A673 (cell line): ENCODE data around the gene DYTN. TPM values are rescaled to one million over a fixed set of nuclear protein-coding genes. Genes with fewer than 3 reads are reported as not detected.

ENCODE experiments used
- BruUV-seq: library from RNA; stranded (reverse); fragments of 400-500 nt; replicated peaks from 2 replicates; lab custom pipeline; 2021; lab: Mats Ljungman, UMichigan
- CTCF ChIA-PET: fragments of 300-600 bp; sonication (Branson Sonifier 250); formaldehyde crosslinking; loops from one replicate; lab custom pipeline; 2022; ENCODE audit warnings: antibody characterized with exemption; lab: Charles Lee
- POLR2A ChIA-PET: fragments of 300-600 bp; sonication (Branson Sonifier 250); formaldehyde crosslinking; loops from one replicate; lab custom pipeline; 2022; ENCODE audit warnings: antibody characterized with exemption; ENCODE audit not compliant: low non-redundant PET; lab: Charles Lee
- DNase-seq: peaks from one replicate; pipeline ENCODE4 v3.0.0-alpha.2; 2015; ENCODE audit warnings: low spot score
- H3K27ac ChIP-seq: fragments of 200-600 bp; sonication (generic); 2 replicates; pipeline ENCODE4 v1.5.1; 2016; ENCODE audit warnings: mixed run types, low read depth, mild to moderate bottlenecking, mixed read lengths, antibody characterized with exemption, low read length; ENCODE audit not compliant: poor library complexity, severe bottlenecking
- H3K27me3 ChIP-seq: fragments of 200-600 bp; sonication (generic); replicated peaks from 2 replicates; pipeline ENCODE4 v1.6.1; 2017; ENCODE audit warnings: mixed run types, low read depth, mild to moderate bottlenecking, mixed read lengths, antibody characterized with exemption, low read length; ENCODE audit not compliant: insufficient read depth, poor library complexity
- H3K36me3 ChIP-seq: fragments of 200-600 bp; sonication (generic); 2 replicates; pipeline ENCODE4 v1.6.1; 2016; ENCODE audit warnings: mixed run types, mild to moderate bottlenecking, mixed read lengths, antibody characterized with exemption, low read length; ENCODE audit not compliant: insufficient read depth, poor library complexity, severe bottlenecking
- H3K4me1 ChIP-seq: fragments of 200-600 bp; sonication (generic); 2 replicates; pipeline ENCODE4 v1.6.1; 2017; ENCODE audit warnings: mixed run types, mild to moderate bottlenecking, mixed read lengths, antibody characterized with exemption, low read length; ENCODE audit not compliant: insufficient read depth, poor library complexity, severe bottlenecking
- H3K4me3 ChIP-seq: fragments of 200-600 bp; sonication (generic); 2 replicates; pipeline ENCODE4 v1.5.1; 2016; ENCODE audit warnings: low read depth, mixed run types, mild to moderate bottlenecking, mixed read lengths, low read length; ENCODE audit not compliant: poor library complexity, severe bottlenecking
- H3K9me3 ChIP-seq: fragments of 200-600 bp; sonication (generic); 2 replicates; pipeline ENCODE4 v1.6.1; 2016; ENCODE audit warnings: mixed run types, low read depth, mild to moderate bottlenecking, mixed read lengths, antibody characterized with exemption, low read length; ENCODE audit not compliant: poor library complexity, severe bottlenecking
- CTCF ChIP-seq: fragments of 300-800, 200-600 bp; sonication (generic); conservative IDR thresholded peaks from 2 replicates; pipeline ENCODE4 v1.5.1; 2017; ENCODE audit warnings: low read depth, mild to moderate bottlenecking, antibody characterized with exemption, low read length, moderate library complexity, mixed read lengths
- EZH2 ChIP-seq: fragments of 200-600 bp; sonication (generic); IDR thresholded peaks from 2 replicates; pipeline ENCODE4 v1.6.1; 2017; ENCODE audit warnings: borderline replicate concordance, low read depth, mild to moderate bottlenecking, mixed read lengths, antibody characterized with exemption, low read length; ENCODE audit not compliant: poor library complexity, severe bottlenecking
- intact Hi-C: fragments of 100-400 bp; cut with micrococcal nuclease; formaldehyde crosslinking; loops from one replicate; pipeline ENCODE4 v1.10.0; 2022; ENCODE audit not compliant: unreplicated experiment
- total RNA-seq: library from RNA; stranded (reverse); gene quantifications from 2 replicates; pipeline ENCODE4 v1.2.3, GENCODE V29; 2021

The DYTN gene
- total RNA-seq, 1 experiment from 2014 or later = not detected

- Histone ChIP-seq H3K36me3 (no peaks in the 10 kb centered on the region), H3K4me3 (no peak overlapping the region), H3K9me3 (no peaks in the 10 kb centered on the region), H3K27me3 (peaks cover 7% of the 10 kb centered on the region), H3K4me1 (no peaks in the 10 kb centered on the region), H3K27ac (no peak overlapping the region)
- ChIA-PET CTCF (no interaction called here), POLR2A (no interaction called here)
- intact Hi-C loops = no loop called here
- TF ChIP-seq EZH2 (no peak), CTCF (no peak)
- no peak for DNase-seq
- no TSS peak for BruUV-seq
Measured at GRCh38 chr2:206713746-206714145, 4.5 kb downstream of the DYTN start.

- no peak overlapping the region for H3K4me3 ChIP-seq
- BruUV-seq = no TSS peak
- H3K27ac ChIP-seq = no peak overlapping the region
- H3K4me1 ChIP-seq = no peaks in the 10 kb centered on the region
- CTCF ChIA-PET = no interaction called here
- TF ChIP-seq EZH2 (no peak), CTCF (no peak)
- no peak for DNase-seq
- H3K9me3 ChIP-seq = no peaks in the 10 kb centered on the region
- POLR2A ChIA-PET = no interaction called here
- intact Hi-C loops = no loop called here
- peaks cover 51% of the 10 kb centered on the region for H3K27me3 ChIP-seq
- no peaks in the 10 kb centered on the region for H3K36me3 ChIP-seq
Measured at GRCh38 chr2:206708286-206708685, 9.9 kb downstream of the DYTN start.

GRCh38 chr2:206707164-206707701 lies 11.0 kb downstream of the DYTN start:
- Histone ChIP-seq H3K36me3 (no peaks in the 10 kb centered on the region), H3K27ac (no peak overlapping the region), H3K9me3 (no peaks in the 10 kb centered on the region), H3K4me1 (no peaks in the 10 kb centered on the region), H3K27me3 (peaks cover 58% of the 10 kb centered on the region), H3K4me3 (no peak overlapping the region)
- DNase-seq = no peak
- intact Hi-C loops = no loop called here
- POLR2A ChIA-PET = no interaction called here
- no TSS peak for BruUV-seq
- CTCF ChIA-PET = no interaction called here
- TF ChIP-seq EZH2 = no peak
- no peak for TF ChIP-seq CTCF
